Erythroblast (primary cell): ENCODE measurements around the gene HORMAD2.

ENCODE experiments used
- DNase-seq, 2 experiments: peaks; one replicate each; lab custom pipeline; 2025; lab: John Stamatoyannopoulos, UW
- GATA1 ChIP-seq: IDR thresholded peaks from 2 replicates; pipeline ENCODE4 v1.6.1; 2011; ENCODE audit warnings: low read depth, mild to moderate bottlenecking, control low read depth, low read length, moderate library complexity
- POLR2A ChIP-seq: IDR thresholded peaks from 2 replicates; pipeline ENCODE4 v1.6.1; 2011; ENCODE audit warnings: mild to moderate bottlenecking, low read length

The HORMAD2 gene

GRCh38 chr22:30104501-30105156 lies 24.4 kb downstream of the HORMAD2 start:
- no peak for DNase-seq
- TF ChIP-seq GATA1: no peak
- no peak for TF ChIP-seq POLR2A

GRCh38 chr22:30105483-30105882 lies 25.2 kb downstream of the HORMAD2 start:
- no peak for DNase-seq
- TF ChIP-seq GATA1 (no peak), POLR2A (no peak)

- no peak for TF ChIP-seq GATA1
- DNase-seq: no peak
Observed at GRCh38 chr22:30113494-30113893, 33.2 kb downstream of the HORMAD2 start.

DNA sequence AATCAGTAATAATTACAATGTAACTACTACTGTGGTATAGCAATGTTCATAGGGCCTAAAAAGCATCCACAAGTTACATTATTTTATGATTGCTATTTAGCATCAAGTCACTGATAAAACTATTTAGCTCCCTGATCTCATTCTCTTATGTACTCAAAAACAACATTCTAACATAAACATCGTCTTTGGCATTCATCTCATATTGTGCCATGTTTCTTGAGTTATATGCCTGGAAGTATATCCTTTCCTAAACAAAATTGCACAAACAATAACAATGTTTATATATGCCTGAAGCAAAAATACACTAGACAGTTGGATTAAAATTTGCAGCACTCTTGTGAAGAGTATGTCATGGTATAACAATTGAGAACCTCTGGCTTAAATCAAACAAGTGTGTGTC lies 34.1 kb downstream of the HORMAD2 start:
- no peak for DNase-seq
- TF ChIP-seq GATA1 (no peak), POLR2A (no peak)

DNA sequence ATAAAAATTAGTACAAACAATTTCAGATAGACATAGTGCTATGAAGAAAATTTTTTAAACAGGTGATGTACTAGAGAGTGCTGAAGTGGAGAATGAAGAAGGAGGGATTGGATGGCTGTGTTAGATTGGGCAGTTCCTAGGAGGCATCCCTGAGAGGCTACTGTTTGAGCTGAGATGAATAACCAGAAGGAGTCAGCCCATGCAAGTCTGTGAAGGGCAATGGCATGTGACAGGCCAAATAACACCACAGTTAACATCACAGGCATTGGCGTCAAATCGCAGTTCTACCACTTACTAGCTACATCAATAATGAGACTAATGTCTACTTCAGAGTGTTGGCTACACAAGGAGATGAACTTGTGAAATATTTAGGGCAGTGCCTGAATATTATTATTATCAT lies 35.4 kb downstream of the HORMAD2 start:
- DNase-seq: no peak
- TF ChIP-seq GATA1 (no peak), POLR2A (no peak)

DNA sequence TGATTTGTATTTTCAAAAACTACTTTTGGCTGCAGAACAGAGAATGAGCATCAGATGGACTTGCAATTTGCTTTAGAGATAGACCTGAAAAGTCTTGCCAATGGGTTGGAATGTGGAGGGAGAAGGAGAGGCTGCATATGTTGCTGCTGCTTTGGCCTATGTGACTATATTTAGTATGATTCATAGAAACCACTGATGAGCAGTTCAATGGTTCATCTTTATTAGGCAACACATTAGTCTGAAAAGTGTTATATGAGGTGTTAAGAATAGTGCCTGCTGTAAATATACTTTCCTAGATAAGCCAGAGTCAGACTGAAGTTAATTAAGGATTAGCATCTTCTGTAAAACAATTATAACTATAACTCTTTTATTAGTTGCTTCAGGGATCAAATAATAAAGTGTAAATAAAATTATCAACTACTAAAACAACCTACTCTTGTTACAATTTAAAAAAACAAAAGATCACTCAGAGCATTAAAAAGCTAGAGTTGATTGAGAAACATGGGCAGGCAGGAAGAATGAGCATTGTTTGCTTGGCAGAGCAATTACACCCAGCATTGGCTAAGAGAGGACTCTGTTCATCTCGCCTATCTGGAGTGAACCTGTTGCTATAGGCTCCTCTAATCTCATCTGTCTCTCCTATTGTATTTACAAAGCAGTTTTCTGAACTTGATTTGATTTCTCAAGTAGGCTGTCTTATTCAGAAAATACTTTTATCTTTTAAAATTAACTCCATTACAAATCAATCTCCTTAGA lies 36.3 kb downstream of the HORMAD2 start:
- no peak for DNase-seq
- no peak for TF ChIP-seq POLR2A
- no peak for TF ChIP-seq GATA1

DNA sequence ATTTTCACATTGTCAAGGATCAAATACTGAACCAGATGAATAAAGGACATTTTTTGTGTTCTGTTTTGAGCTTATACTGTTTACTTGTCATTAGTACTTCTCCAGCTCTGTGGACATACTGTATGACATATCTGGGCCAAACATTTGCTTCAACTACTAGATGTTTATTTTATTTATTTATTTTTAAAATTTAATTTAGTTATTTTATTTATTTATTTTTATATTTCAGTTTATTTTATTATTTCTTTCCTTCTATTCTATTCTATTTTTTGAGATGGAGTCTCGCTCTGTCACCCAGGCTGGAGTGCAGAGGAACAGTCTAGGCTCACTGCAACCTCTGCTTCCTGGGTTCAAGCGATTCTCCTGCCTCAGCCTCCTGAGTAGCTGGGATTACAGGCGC lies 37.0 kb downstream of the HORMAD2 start:
- TF ChIP-seq POLR2A (no peak), GATA1 (no peak)
- DNase-seq: no peak

DNA sequence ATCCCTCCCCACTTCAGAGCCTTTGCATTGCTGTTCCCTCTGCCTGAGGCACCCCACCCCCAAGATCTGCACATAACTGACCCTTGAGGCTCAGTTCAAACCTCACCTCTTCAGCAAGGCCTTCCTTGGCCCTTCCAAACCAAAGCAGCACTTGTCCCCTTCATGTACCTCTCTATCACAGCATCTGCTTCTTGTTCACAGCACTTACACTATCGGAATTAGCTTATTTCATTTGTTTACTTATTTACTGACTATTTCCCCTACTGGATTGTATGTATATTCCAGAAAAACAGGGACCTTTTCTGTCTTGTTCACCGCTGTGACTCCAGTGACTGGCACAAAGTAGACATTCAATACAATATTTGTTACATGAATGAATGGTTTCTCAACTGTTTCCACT lies 38.0 kb downstream of the HORMAD2 start:
- DNase-seq: no peak
- TF ChIP-seq POLR2A: no peak
- no peak for TF ChIP-seq GATA1

DNA sequence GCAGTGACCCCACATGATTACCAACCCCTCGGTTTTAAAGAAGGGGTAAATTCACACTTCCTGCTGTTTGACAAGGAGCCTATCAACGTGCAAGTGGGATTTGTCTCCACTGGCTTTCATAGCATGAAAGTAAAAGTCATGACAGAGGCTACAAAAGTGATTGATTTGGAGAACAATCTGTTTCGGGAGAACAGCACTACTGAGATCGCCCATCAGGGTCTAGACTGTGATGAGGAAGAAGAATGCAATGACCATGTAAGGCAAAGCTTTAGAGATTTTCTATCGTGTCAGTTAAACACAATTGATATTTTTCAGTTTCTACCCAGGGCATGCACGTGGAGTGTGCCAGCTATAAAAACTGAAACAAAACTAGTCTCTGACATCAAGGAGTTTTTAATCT lies 41.7 kb downstream of the HORMAD2 start:
- no peak for DNase-seq
- TF ChIP-seq GATA1: no peak
- TF ChIP-seq POLR2A: no peak

DNA sequence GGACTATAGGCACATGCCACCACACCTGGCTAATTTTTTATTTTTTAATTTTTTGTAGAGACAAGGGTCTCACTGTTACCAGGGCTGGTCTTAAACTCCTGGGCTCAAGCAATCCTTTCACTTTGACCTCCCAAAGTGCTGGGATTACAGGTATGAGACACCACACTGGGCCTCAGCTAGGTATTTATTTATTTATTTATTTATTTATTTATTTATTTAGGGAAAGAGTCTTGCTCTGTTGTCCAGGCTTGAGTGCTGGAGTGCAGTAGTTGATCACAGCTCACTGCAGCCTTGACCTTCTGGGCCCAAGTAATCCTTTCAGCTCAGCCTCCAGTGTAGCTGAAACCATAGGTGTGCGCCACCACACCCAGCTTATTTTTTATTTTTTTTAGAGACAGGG lies 43.2 kb downstream of the HORMAD2 start:
- TF ChIP-seq GATA1 (no peak), POLR2A (no peak)
- DNase-seq: no peak

GRCh38 chr22:30127749-30128166 lies 47.5 kb downstream of the HORMAD2 start:
- TF ChIP-seq POLR2A (no peak), GATA1 (no peak)
- no peak for DNase-seq

- DNase-seq: no peak
- TF ChIP-seq POLR2A (no peak), GATA1 (no peak)
Observed at GRCh38 chr22:30128511-30128910, 48.2 kb downstream of the HORMAD2 start.

DNA sequence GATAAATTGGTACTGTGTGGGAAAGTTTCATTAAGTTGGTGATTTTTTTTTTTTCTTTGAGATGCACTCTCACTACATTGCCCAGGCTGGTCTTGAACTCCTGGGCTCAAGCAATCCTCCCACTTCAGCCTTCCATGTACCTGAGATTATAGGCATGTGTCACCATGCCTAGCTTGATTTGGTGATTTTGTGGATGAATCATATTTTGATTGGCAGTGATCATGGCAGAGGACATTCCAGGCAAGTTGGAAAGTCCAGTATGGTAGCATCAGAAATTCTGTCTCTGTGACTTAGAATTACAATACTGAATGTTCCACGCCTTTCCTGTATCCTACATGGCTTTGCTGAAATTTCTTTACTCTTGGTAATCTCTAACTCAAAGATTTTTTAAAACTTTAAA lies 49.4 kb downstream of the HORMAD2 start:
- no peak for DNase-seq
- TF ChIP-seq POLR2A (no peak), GATA1 (no peak)

DNA sequence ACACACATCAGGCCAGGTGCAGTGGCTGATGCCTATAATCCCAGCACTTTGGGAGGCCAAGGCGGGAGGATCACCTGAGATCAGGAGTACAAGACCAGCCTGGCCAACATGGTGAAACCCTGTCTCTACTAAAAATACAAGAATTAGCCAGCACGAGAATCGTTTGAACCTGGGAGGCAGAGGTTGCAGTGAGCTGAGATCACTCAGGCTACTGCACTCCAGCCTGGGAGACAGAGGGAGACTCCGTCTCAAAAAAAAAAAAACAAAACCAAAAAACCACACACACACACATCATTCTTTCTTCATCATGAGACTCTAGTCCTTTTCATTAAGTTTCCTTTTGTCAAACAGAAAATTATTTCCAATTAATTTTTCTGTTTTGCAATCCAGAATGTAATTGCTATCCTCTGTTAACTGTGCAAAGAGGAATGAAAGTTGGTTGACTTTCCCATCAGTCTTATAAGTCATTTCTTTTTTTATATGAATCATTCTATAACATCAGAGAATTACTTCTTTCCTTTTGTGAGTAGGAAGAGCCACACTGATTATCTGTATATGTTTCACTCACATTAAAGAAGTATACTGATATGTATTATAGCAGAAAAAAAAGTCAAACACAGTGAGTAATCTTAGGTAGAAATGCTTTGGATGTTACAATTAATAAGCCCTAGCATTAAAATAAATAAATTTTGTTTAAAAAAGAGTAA lies 52.2 kb downstream of the HORMAD2 start:
- no peak for TF ChIP-seq POLR2A
- TF ChIP-seq GATA1: no peak
- no peak for DNase-seq

GRCh38 chr22:30140414-30140813 lies 60.1 kb downstream of the HORMAD2 start:
- no peak for TF ChIP-seq GATA1
- no peak for TF ChIP-seq POLR2A
- no peak for DNase-seq

DNA sequence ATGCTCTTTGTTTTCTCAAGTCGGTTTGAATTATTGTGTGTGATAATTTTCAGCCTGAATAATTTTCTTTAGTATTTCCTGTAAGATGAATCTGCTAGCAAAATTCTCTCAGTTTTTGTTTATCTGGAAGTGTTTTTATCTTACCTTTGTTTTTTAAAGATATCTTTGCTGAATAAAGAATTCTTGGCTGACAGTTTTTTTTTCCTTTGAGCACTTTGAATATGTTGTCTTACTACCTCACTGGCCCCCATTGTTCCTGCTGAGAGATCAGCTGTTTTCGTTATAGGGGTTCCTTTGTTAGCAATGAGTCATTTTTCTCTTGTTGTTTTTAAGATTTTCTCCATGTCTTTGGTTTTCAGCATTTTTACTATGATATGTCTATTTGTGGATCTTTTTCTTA lies 63.0 kb downstream of the HORMAD2 start:
- no peak for DNase-seq
- TF ChIP-seq POLR2A: no peak
- TF ChIP-seq GATA1: no peak
